Right lobe of liver (tissue), 6 donors: ENCODE results near the gene MEI1. TPM values are rescaled to one million over a fixed set of nuclear protein-coding genes. Genes with fewer than 3 reads are reported as not detected.
"Not testable (repeated sequence)": the region's sequence is repeated elsewhere in the genome, so short reads cannot be mapped to it uniquely, and the experiment has no call there.

Source experiments
- ATAC-seq, 4 donors: fragments of 200-7000 bp; cut with Tn5 transposase; one replicate each; pipeline ENCODE4 v1.9.1; 2020; ENCODE audit warnings: mild to moderate bottlenecking in 4 of 4, moderate library complexity in 4 of 4
- DNase-seq, 3 donors: peaks; one replicate each; pipeline ENCODE4 v3.0.0-alpha.2; 2020
- H3K27ac ChIP-seq, 3 donors: fragments of 200-600 bp; one replicate each; pipeline ENCODE4 v1.8.0; 2022
- H3K27me3 ChIP-seq, 2 donors: fragments of 200-600 bp; one replicate each; pipeline ENCODE4 v1.8.0; 2022
- H3K36me3 ChIP-seq, 4 donors: fragments of 200-600 bp; sonication (generic) in 1 of 4; one replicate each; pipeline versions ENCODE4 v1.5.1 to v1.8.0; 2017 to 2022; ENCODE audit warnings: control low read depth in 1 of 4
- H3K4me1 ChIP-seq, 4 donors: fragments of 200-600 bp; sonication (generic) in 1 of 4; one replicate each; pipeline versions ENCODE4 v1.5.1 to v1.8.0; 2017 to 2022; ENCODE audit warnings: control low read depth in 1 of 4
- H3K4me3 ChIP-seq, 3 donors: fragments of 200-600 bp; one replicate each; pipeline ENCODE4 v1.8.0; 2022
- H3K9me3 ChIP-seq, 4 donors: fragments of 200-600 bp; sonication (generic) in 1 of 4; one replicate each; pipeline versions ENCODE4 v1.5.1 to v1.8.0; 2017 to 2022; ENCODE audit warnings: control low read depth in 1 of 4
- CTCF ChIP-seq, 4 donors: fragments of 200-600 bp in 3 of 4; fragments of 450-650 bp in 1 of 4; IDR thresholded peaks; one replicate each; pipeline versions ENCODE4 v1.5.1 to v1.8.0; 2016 to 2022; ENCODE audit warnings: antibody characterized with exemption in 4 of 4, mild to moderate bottlenecking in 2 of 4
- POLR2A ChIP-seq: fragments of 450-650 bp; IDR thresholded peaks from one replicate; pipeline ENCODE4 v1.6.1; 2017; ENCODE audit warnings: antibody characterized with exemption, mild to moderate bottlenecking
- WGBS: methylation state at CpG from one replicate; pipeline ENCODE4 v1.1.6; 2018; ENCODE audit warnings: low coverage, low lambda C conversion rate; ENCODE audit not compliant: insufficient coverage; ENCODE audit errors: missing lambda C conversion rate; 5-methylcytosine and 5-hydroxymethylcytosine counted together
- intact Hi-C, 2 donors: fragments of 100-400 bp; cut with DNase I; formaldehyde crosslinking; loops; one replicate each; pipeline versions ENCODE4 v1.11.2 to v1.14.1; 2022
- total RNA-seq, 6 experiments: library from RNA; depleted of rRNA in 2 of 6; stranded (reverse); fragments of >200 nt in 2 of 6; fragmentation: NEBNext Ultra II Directional in 3 of 6; extraction: Animal tissue kit (Norgen Biotek cat#: 25700) in 3 of 6; gene quantifications; one replicate each; pipeline versions ENCODE4 v1.1.0 to v1.2.4, GENCODE V29; 2016 to 2023
- donor health status: DM: no; HTN: yes; CAD: no.
- donor health status: DM: no; HTN: no; CAD: no.
- donor health status: DM: no; HTN: no; CAD: no.
- donor health status: DM: no; HTN: yes; CAD: no.
- donor health status: DM: no; HTN: yes; CAD: no.

The MEI1 gene
- total RNA-seq, 6 experiments from 2014 or later, result 0.37 to 1.0 (median 0.60) TPM

DNA sequence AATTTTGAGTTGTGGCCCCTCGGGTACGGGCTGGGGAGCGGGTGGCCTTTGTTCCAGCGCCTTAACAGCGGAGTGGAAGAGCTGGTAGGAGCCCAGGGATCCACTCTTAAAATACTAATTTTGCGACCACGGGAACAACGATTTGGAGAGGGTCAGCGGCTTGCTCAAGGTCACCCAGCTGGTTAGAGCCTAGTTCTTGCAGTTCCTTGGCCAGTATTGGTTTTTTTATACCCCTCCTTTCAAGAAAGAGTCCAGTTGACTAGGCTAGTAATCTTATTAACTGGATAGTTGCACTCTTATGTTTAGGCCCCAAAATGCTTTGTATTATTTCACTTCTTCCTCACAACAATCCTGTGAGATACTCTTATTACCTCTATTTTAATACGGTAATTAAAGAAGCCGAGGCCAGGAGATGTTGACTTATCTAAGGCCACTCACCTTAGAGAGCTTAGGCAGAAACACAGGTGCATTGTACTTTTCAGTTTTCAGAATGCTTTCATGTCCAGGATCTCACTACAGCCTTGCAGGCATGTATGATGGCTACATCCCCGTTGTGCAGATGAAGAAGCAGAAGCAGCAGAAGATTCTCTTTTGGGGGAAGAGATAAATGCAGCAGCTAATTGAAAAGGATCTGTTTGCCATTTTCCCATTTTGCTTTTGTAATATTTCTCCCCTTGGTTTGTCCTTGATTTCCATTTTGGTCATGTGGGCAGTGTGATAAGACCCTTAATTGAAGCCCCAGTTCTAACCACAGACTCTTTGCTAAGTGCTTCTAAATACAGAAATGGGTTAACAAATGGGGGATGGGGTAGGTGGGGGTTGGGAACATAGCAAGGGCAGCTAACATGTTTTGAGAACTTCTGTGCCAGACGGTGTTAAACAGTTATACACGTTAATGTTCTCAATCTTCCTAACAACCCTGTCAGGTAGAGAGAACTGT lies 135.0 kb downstream of the MEI1 start:
- Histone ChIP-seq H3K4me3 (peak overlapping the region; percentile 86 to 96 (median 89)), H3K27ac (peak overlapping the region; percentile 84 to 99 (median 92)), H3K27me3 (no peaks in the 10 kb centered on the region), H3K36me3 (peaks cover 0 to 12% (median 0%) of the 10 kb centered on the region in 4 donors), H3K4me1 (peaks cover 0 to 29% (median 3%) of the 10 kb centered on the region in 4 donors), H3K9me3 (no peaks in the 10 kb centered on the region)
- WGBS, result 14% methylated on average over 5 of the region's 14 CpGs
- no peak for DNase-seq
- intact Hi-C loops, result no loop called here
- no peak for ATAC-seq
- TF ChIP-seq POLR2A, result no peak
- TF ChIP-seq CTCF (IDR thresholded peaks at IDR 0.05), result no peak

GRCh38 chr22:41835462-41835861 lies 136.2 kb downstream of the MEI1 start:
- peak; percentile 1 to 30 (median 22) for ATAC-seq
- Histone ChIP-seq H3K27ac (peak overlapping the region in 2 of 3 donors; percentile 3 to 99), H3K4me1 (peaks cover 0 to 29% (median 4%) of the 10 kb centered on the region in 4 donors), H3K36me3 (peaks cover 0 to 12% (median 0%) of the 10 kb centered on the region in 4 donors)
- H3K9me3 ChIP-seq, H3K27me3 ChIP-seq, intact Hi-C loops, H3K4me3 ChIP-seq: not testable (repeated sequence)
- peak; percentile 65 to 86 (median 80) for DNase-seq
- WGBS, result no CpG with 5 or more reads among the region's 8 CpGs

DNA sequence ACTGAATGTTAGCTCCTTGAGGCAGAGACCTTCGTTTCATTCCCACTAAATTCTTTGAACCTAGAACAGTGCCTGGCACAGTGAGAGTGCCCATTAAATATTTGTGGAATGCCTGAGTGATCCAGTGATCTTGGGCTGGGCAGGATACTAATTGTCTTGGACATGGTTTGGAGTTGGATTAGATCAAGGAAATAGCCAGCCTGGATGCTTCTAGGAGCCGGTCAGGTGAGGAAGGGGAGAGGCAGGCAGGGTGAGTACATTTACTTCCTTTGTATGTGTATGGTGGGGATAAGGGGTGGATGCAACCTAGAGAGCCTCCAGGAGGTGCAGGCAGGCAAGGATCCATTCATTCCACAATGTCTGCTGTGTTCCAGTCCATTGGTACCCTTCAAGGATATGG lies 137.2 kb downstream of the MEI1 start:
- Histone ChIP-seq H3K9me3 (no peaks in the 10 kb centered on the region), H3K27me3 (no peaks in the 10 kb centered on the region), H3K36me3 (peaks cover 0 to 12% (median 0%) of the 10 kb centered on the region in 4 donors), H3K4me1 (peaks cover 0 to 38% (median 9%) of the 10 kb centered on the region in 4 donors), H3K27ac (peak overlapping the region in 1 of 3 donors; percentile 3), H3K4me3 (no peak overlapping the region)
- DNase-seq (no peak), ATAC-seq (no peak)
- intact Hi-C loops, result no loop called here
- WGBS, result 86% methylated on average over 1 of the region's 2 CpGs
- TF ChIP-seq CTCF (IDR thresholded peaks at IDR 0.05) (no peak), POLR2A (no peak)

GRCh38 chr22:41838842-41839618 lies 139.7 kb downstream of the MEI1 start:
- Histone ChIP-seq H3K27ac (no peak overlapping the region), H3K9me3 (no peaks in the 10 kb centered on the region), H3K4me1 (peaks cover 0 to 57% (median 20%) of the 10 kb centered on the region in 4 donors), H3K27me3 (no peaks in the 10 kb centered on the region), H3K4me3 (no peak overlapping the region), H3K36me3 (peaks cover 0 to 12% (median 0%) of the 10 kb centered on the region in 4 donors)
- intact Hi-C loops, result no loop called here
- no peak for TF ChIP-seq POLR2A
- TF ChIP-seq CTCF (IDR thresholded peaks at IDR 0.05), result no peak
- DNase-seq, result no peak
- 83% methylated on average over 1 of the region's 1 CpG for WGBS
- no peak for ATAC-seq
